Astrocyte of the spinal cord (primary cell): ENCODE data around the gene ZFYVE9.

Source experiments
- DNase-seq: peaks from one replicate; pipeline ENCODE4 v3.0.0; 2011; ENCODE audit warnings: low read depth, low spot score
- H3K4me3 ChIP-seq: 2 replicates; pipeline ENCODE4 v1.5.1; 2011; ENCODE audit warnings: low read depth, mild to moderate bottlenecking, low read length, moderate library complexity
- CTCF ChIP-seq: IDR thresholded peaks from 2 replicates; pipeline ENCODE4 v1.5.1; 2012; ENCODE audit warnings: low read depth, mild to moderate bottlenecking, low read length, inconsistent platforms
- in situ Hi-C: cut with HindIII; loops from 2 replicates; pipeline ENCODE4 v1.10.0; 2017; ENCODE audit warnings: low sequenced_read_pairs

Gene ZFYVE9

GRCh38 chr1:52249831-52250230 is 107.9 kb downstream of the ZFYVE9 start:
- TF ChIP-seq CTCF = no peak
- no peak for DNase-seq
- H3K4me3 ChIP-seq = no peak overlapping the region
- in situ Hi-C loops = no loop called here

GRCh38 chr1:52253421-52253820 is 111.5 kb downstream of the ZFYVE9 start:
- TF ChIP-seq CTCF = no peak
- in situ Hi-C loops = no loop called here
- DNase-seq = no peak
- no peak overlapping the region for H3K4me3 ChIP-seq

- in situ Hi-C loops = no loop called here
- no peak for TF ChIP-seq CTCF
Observed at GRCh38 chr1:52259886-52260285, 118.0 kb downstream of the ZFYVE9 start.

GRCh38 chr1:52263153-52263910 is 121.4 kb downstream of the ZFYVE9 start:
- in situ Hi-C loops = no loop called here
- H3K4me3 ChIP-seq = no peak overlapping the region
- no peak for TF ChIP-seq CTCF
- no peak for DNase-seq

More at GRCh38 chr1:52259886-52260285, 118.0 kb downstream of the ZFYVE9 start:
- H3K4me3 ChIP-seq = no peak overlapping the region
- no peak for DNase-seq

GRCh38 chr1:52264530-52265115 is 122.7 kb downstream of the ZFYVE9 start:
- no peak for DNase-seq
- no peak overlapping the region for H3K4me3 ChIP-seq
- in situ Hi-C loops = no loop called here
- TF ChIP-seq CTCF = peak; percentile 9

GRCh38 chr1:52266507-52266906 is 124.6 kb downstream of the ZFYVE9 start:
- DNase-seq = no peak
- no peak overlapping the region for H3K4me3 ChIP-seq
- no peak for TF ChIP-seq CTCF
- in situ Hi-C loops = no loop called here
